IPS-11a (cell line): Measurements from ENCODE around the gene PRF1.
"Not testable (repeated sequence)": the region's sequence is repeated elsewhere in the genome, so short reads cannot be mapped to it uniquely, and the experiment has no call there.

Experiments
- H3K4me3 ChIP-seq: one replicate; pipeline ENCODE4 v1.5.1; 2013; ENCODE audit warnings: low read depth, low read length, control low read depth

PRF1 gene

GRCh38 chr10:70617798-70618568 is 15.4 kb upstream of the PRF1 start:
- no peak overlapping the region for H3K4me3 ChIP-seq

- no peak overlapping the region for H3K4me3 ChIP-seq
Observed at GRCh38 chr10:70616761-70617160, 14.2 kb upstream of the PRF1 start.

DNA sequence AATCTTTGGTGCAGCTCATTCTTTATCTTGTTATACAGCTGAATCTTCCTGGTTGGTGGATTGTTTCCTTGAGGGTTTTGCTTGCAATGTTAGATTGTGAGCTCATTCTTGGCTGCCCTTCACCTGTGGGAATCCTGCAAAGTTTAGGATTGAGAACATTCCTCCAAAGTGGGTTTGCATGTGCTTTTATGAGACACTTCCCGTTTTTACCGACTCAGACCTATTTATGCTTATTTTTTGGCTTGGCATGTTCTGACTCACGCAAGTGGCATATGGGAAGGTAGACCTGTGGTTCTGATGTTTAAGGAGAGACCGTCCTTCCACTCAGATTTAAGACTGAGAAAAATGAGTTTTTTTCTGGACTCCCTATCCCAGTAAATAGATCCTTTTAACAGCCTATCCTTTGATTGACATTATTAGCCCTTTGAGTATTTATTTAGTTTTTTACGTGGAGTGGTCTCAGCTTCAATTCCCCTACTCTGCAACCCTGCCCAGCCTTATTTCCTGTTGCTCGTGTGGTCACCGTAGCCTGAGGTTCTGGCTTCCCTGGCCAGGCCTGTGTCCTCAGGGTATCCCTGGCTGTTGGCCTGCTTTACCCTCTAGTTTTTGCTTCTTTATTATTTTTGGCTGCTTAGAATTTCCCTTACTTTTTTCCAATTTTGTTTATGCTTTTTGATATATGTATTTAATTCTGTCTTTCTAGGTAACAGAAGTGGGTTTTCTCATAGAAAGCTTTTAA is 13.4 kb upstream of the PRF1 start:
- no peak overlapping the region for H3K4me3 ChIP-seq

DNA sequence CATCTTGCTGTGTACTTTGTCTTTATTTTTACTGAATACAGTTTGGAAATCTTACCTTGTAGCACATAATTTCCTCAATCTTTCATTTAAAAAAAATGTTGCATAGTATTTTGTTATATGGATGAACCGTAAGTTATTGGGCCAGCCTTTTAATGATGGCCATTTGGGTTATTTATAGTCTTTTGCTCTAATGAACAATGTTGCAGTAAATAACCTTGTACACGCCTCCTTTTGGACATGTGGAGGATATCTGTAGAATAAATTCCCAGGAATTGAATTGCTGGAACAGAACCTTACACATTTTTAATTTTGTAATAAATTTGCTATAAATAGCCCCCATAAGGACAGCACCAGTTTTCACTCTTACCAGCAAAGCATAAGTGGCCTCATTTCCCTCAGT is 12.7 kb upstream of the PRF1 start:
- no peak overlapping the region for H3K4me3 ChIP-seq

DNA sequence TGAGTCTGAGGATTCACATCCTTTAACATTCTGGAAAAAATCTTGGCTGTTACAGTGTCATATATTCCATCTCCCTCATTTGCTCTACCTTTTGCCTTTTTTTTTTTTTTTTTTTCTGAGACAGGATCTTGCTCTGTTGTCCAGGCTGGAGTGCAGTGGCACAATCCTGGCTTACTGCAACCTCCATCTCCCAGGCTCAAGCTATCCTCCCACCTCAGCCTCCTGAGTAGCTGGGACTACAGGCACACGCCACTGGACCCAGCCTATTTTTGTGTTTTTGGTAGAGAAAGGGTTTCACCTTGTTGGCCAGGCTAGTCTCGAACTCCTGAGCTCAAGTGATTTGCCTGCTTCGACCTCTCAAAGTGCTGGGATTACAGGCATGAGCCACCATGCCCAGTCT is 11.8 kb upstream of the PRF1 start:
- not testable (repeated sequence) for H3K4me3 ChIP-seq

- no peak overlapping the region for H3K4me3 ChIP-seq
Observed at GRCh38 chr10:70613941-70614340, 11.4 kb upstream of the PRF1 start.

- H3K4me3 ChIP-seq: no peak overlapping the region
Observed at GRCh38 chr10:70607936-70608335, 5.4 kb upstream of the PRF1 start.

- H3K4me3 ChIP-seq: no peak overlapping the region
Observed at GRCh38 chr10:70605161-70605560, 2.6 kb upstream of the PRF1 start.

- no peak overlapping the region for H3K4me3 ChIP-seq
Observed at GRCh38 chr10:70604106-70604505, 1.6 kb upstream of the PRF1 start.

DNA sequence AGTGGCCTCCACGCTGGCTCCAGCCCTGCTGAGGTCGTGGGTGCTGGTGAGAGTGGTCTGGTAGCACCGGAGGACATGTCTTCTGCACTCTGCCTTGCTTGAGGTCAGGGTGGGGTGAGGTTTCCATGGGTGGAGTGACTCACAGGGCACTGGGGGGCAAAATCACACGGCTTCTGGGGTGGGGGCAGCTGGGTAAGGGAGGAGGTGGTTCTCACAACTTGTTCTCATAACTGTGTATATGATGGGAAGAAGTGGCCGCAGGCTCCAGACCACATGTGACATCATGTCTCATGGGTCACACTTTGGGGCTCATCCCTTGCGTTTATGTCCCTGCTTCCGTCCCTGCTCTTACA is 884 bp upstream of the PRF1 start:
- H3K4me3 ChIP-seq: no peak overlapping the region

DNA sequence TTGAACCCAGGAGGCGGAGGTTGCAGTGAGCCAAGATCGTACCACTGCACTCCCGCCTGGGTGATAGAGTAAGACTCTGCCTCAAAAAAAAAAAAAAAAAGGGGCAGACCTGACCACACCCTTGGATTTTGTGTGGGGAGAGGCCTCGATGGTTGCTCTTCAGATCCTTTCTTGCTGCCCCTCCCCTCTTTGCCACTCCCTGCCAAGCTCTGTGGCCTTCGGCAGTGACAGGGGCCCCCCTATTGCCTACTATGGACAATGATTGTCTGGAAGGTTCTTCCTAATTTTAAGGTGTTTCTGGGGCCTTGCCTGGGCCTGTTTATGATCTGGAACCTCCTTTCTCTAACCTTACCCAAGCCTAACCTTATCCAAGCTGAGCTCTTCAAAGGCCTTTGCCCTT is 795 bp downstream of the PRF1 start:
- no peak overlapping the region for H3K4me3 ChIP-seq

- H3K4me3 ChIP-seq: no peak overlapping the region
Observed at GRCh38 chr10:70600512-70601395, 1.8 kb downstream of the PRF1 start.

- no peak overlapping the region for H3K4me3 ChIP-seq
Observed at GRCh38 chr10:70599791-70600190, 2.8 kb downstream of the PRF1 start.

- no peak overlapping the region for H3K4me3 ChIP-seq
Observed at GRCh38 chr10:70599319-70599718, 3.2 kb downstream of the PRF1 start.

DNA sequence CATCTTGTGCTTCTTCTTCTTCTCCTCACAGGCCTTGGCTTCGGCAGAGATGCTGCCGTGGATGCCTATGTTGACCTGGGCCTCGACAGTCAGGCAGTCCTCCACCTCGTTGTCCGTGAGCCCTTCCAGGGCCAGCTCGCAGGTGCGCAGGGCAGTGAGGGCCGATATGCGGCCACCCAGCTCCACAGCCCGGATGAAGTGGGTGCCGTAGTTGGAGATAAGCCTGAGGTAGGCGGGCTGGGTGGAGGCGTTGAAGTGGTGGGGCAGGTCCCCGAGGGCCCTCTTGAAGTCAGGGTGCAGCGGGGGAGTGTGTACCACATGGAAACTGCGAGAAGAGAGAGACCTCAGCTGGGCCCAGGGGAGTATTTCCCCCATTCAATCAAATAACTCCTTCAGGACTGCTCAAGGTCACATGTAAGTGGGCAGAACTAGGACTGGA is 3.7 kb downstream of the PRF1 start:
- H3K4me3 ChIP-seq: no peak overlapping the region

DNA sequence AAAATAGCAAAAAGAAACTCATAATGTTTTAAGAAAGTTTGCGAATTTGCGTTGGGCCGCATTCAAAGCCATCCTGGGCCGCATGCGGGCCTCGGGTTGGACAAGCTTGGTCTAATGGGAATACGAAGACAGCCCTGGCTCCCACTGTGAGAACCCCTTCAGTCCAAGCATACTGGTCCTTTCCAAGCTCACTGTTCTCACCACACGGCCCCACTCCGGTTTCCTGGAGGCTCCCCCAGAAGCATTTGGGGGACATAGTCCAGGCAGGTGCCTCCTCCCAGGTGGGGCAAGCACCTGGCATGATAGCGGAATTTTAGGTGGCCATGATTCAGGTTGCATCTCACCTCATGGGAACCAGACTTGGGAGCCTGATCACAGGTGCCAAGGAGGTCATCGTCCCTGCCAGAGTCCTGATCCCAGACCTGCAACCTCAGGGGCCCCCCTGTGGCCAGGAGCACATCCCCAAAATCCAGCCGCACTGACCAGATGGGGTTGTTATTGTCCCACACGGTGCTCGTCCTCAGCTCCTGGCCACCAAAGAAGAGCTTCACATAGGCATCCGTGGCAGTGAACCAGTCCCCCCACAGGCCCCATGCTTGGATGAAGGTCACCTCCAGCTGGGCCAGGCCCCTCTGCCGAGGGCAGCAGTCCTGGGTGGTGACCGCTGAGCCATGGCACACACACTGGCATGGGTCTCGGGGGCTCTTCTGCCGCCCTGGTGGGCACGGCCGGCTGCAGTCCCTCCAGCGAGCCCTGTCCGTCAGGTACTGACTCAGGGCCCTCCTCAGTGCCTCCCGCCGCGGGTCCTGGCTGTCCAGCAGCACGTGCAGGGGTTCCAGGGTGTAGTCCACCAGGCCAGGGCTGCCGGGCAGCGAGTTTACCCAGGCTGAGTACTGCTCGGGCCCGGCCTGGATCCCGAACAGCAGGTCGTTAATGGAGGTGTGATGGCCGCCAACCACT is 4.4 kb downstream of the PRF1 start:
- H3K4me3 ChIP-seq: no peak overlapping the region

DNA sequence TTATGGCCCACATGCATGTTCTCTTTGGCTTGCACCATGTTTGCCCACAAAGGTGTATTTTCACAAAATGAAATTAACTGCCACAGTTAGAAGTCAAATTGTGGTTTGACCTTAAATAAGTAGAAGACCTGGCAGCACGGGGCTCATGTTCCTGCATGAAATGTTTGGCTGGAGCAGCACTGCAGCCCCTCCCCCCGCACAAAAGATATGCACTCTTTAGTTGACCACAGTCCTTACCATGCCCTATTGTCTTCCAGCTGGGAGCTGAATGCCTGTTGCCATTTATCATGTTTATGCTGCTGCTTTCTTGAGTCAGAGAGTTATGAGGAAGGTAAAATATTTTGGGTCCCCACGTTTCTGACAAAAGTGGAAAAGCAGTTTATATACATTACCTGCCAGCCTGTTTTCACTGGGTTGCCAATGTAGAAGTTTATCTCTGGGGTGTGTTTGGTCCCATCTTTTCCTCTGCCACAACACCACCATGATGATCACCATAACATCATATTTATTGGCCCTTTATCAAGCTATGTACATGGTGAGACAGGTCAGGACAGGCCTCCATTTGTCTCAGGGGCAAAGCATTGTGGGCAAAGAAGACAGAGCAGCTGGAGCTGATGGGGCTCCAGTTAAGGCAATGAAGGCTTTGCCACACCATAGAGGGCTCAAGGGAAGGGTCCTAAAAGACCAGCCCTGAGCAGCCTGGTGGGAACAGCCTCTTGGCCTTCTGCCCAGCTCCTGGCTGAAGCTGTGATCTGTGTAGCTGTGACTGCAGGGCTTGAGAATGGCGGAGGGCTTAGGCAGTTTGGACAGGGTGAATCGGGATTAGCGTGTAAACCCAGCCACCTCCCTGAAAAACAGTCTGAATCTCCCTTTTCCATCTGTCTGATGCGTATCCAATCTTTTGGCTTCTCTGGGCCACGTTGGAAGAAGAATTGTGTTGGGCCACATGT is 5.4 kb downstream of the PRF1 start:
- H3K4me3 ChIP-seq: no peak overlapping the region

GRCh38 chr10:70596110-70596798 is 6.3 kb downstream of the PRF1 start:
- H3K4me3 ChIP-seq: no peak overlapping the region

GRCh38 chr10:70595566-70596016 is 7.0 kb downstream of the PRF1 start:
- H3K4me3 ChIP-seq: no peak overlapping the region
